ENCODE data around the gene SCMH1. TPM values are rescaled to one million over a fixed set of nuclear protein-coding genes. Genes with fewer than 3 reads are reported as not detected.

Gene SCMH1
- total RNA-seq, 2 donors from 2014 or later = 16.4 to 18.3 TPM

DNA sequence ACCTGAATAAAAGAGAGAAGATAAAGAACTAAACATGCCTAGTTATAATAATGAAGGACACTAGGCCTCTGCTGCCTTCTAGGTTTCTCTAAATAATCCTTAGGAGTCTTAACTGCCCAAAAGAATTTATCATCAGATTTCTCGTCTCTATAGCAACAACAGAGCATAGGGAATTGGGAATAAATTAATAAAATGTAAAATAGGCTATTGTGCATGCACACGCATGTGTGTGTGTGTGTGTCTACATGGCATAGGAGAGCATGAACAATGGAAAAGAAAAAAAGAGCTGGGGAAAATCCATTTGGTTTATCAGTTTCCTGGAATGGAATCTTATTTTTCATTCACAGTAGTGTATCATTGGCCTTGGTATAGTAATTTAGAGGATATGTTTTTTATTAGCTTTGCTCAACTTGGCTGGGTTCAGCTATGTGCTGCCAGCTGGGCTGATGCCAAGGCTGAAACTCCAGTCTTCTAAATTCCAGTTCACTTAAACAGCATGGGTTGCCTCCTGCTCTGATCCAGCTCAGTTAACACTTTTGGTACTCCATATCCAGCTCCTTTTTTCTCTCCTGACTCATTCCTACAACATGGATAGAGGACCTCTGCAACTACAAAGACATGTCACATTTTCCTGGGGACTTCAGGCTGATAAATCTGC, 140.0 kb downstream of the SCMH1 start:
- Mint-ChIP-seq H3K4me1 (peaks cover 2% of the 10 kb centered on the region), H3K9me3 (no peaks in the 10 kb centered on the region)
- TF ChIP-seq, protein P1, sequence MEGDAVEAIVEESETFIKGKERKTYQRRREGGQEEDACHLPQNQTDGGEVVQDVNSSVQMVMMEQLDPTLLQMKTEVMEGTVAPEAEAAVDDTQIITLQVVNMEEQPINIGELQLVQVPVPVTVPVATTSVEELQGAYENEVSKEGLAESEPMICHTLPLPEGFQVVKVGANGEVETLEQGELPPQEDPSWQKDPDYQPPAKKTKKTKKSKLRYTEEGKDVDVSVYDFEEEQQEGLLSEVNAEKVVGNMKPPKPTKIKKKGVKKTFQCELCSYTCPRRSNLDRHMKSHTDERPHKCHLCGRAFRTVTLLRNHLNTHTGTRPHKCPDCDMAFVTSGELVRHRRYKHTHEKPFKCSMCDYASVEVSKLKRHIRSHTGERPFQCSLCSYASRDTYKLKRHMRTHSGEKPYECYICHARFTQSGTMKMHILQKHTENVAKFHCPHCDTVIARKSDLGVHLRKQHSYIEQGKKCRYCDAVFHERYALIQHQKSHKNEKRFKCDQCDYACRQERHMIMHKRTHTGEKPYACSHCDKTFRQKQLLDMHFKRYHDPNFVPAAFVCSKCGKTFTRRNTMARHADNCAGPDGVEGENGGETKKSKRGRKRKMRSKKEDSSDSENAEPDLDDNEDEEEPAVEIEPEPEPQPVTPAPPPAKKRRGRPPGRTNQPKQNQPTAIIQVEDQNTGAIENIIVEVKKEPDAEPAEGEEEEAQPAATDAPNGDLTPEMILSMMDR (conservative IDR thresholded peaks at IDR 0.05) = no peak

DNA sequence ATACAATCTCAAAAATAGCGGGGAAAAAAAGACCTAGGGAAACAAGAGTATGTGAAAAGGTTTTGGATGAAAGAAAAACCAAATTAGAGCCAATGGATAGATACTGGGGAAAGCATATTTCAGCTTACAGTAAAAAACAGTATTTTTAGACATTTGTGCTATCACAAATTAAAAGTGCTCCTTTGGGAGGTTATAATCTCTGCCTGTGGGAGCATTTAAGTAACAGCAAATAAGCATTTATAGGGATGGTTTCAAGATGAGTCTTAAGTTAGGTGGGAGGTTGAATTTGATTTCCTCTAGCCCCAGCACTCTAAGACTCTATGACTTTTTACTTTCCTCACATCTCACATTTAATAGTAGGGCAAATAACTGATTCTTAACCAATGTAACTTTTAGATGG, 141.0 kb downstream of the SCMH1 start:
- H3K36me3 Mint-ChIP-seq (ENCODE audit: low read depth) = no peaks in the 10 kb centered on the region
- Histone ChIP-seq H3K4me1 (ENCODE audit: control insufficient read depth, insufficient read depth, low read length) (no peaks in the 10 kb centered on the region), H3K4me3 (ENCODE audit: low read length) (no peak overlapping the region), H3K36me3 (ENCODE audit: control insufficient read depth, insufficient read depth, low read length) (no peaks in the 10 kb centered on the region), H3K27ac (ENCODE audit: low read depth, low read length) (no peak overlapping the region), H3K9ac (ENCODE audit: extremely low read depth, low read length, poor library complexity, severe bottlenecking) (no peak overlapping the region), H3K27me3 (ENCODE audit: control insufficient read depth, insufficient read depth, low read length, poor library complexity, severe bottlenecking) (no peaks in the 10 kb centered on the region), H3K9me3 (ENCODE audit: control insufficient read depth, low read length) (no peaks in the 10 kb centered on the region)
- H3K9me3 Mint-ChIP-seq = no peaks in the 10 kb centered on the region
- no peak for DNase-seq
- no peak overlapping the region for H3K4me3 Mint-ChIP-seq
- H3K27me3 Mint-ChIP-seq (ENCODE audit: insufficient read depth) = no peaks in the 10 kb centered on the region
- TF ChIP-seq, protein P1 (conservative IDR thresholded peaks at IDR 0.05) = no peak
- H3K27ac Mint-ChIP-seq = no peak overlapping the region
- H3K4me1 Mint-ChIP-seq = peaks cover 2% of the 10 kb centered on the region
- 95 to 100% methylated on average over 1 of the region's 1 CpG for WGBS, 2 experiments (ENCODE audit: insufficient coverage in 1 of 2, insufficient read length in 1 of 2)

More for the DNA sequence above, 140.0 kb downstream of the SCMH1 start:
- Histone ChIP-seq H3K9ac (ENCODE audit: extremely low read depth, low read length, poor library complexity, severe bottlenecking) (no peak overlapping the region), H3K4me1 (ENCODE audit: control insufficient read depth, insufficient read depth, low read length) (no peaks in the 10 kb centered on the region), H3K36me3 (ENCODE audit: control insufficient read depth, insufficient read depth, low read length) (no peaks in the 10 kb centered on the region), H3K9me3 (ENCODE audit: control insufficient read depth, low read length) (no peaks in the 10 kb centered on the region), H3K4me3 (ENCODE audit: low read length) (no peak overlapping the region), H3K27ac (ENCODE audit: low read depth, low read length) (no peak overlapping the region), H3K27me3 (ENCODE audit: control insufficient read depth, insufficient read depth, low read length, poor library complexity, severe bottlenecking) (no peaks in the 10 kb centered on the region)
- Mint-ChIP-seq H3K4me3 (no peak overlapping the region), H3K27ac (no peak overlapping the region), H3K27me3 (ENCODE audit: insufficient read depth) (no peaks in the 10 kb centered on the region), H3K36me3 (ENCODE audit: low read depth) (peaks cover 2% of the 10 kb centered on the region)
- no peak for DNase-seq
- WGBS, 2 experiments (ENCODE audit: insufficient coverage in 1 of 2, insufficient read length in 1 of 2) = 94% methylated on average over 2 of the region's 2 CpGs

DNA sequence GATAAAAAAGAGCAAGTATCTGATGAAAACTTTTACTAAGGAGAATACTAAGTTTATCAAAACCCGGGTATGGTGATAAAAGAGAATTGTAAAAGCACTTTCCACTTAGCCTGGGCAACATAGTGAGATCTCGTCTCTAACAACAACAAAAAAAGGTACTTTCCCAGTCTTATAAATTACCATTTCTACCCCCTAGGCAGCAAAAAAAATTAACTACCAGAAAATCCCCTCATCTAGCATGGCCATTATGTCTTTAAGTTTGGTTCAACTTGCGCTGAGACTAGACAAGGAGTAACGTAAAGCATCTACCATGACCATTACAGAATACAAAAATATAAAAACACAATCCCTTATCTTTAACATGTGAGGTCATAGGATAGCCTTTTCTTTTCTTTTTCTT, 141.9 kb downstream of the SCMH1 start:
- Mint-ChIP-seq H3K27me3 (ENCODE audit: insufficient read depth) (no peaks in the 10 kb centered on the region), H3K27ac (no peak overlapping the region), H3K9me3 (no peaks in the 10 kb centered on the region), H3K36me3 (ENCODE audit: low read depth) (no peaks in the 10 kb centered on the region), H3K4me1 (peaks cover 2% of the 10 kb centered on the region), H3K4me3 (no peak overlapping the region)
- DNase-seq = no peak
- Histone ChIP-seq H3K36me3 (ENCODE audit: control insufficient read depth, insufficient read depth, low read length) (no peaks in the 10 kb centered on the region), H3K27ac (ENCODE audit: low read depth, low read length) (no peak overlapping the region), H3K4me3 (ENCODE audit: low read length) (no peak overlapping the region), H3K9me3 (ENCODE audit: control insufficient read depth, low read length) (no peaks in the 10 kb centered on the region), H3K4me1 (ENCODE audit: control insufficient read depth, insufficient read depth, low read length) (no peaks in the 10 kb centered on the region), H3K9ac (ENCODE audit: extremely low read depth, low read length, poor library complexity, severe bottlenecking) (no peak overlapping the region), H3K27me3 (ENCODE audit: control insufficient read depth, insufficient read depth, low read length, poor library complexity, severe bottlenecking) (no peaks in the 10 kb centered on the region)
- WGBS, 2 experiments (ENCODE audit: insufficient coverage in 1 of 2, insufficient read length in 1 of 2) = 93% methylated on average over 4 of the region's 4 CpGs; no CpG with 5 or more reads in 1 of the 2 experiments
- TF ChIP-seq, protein P1 (conservative IDR thresholded peaks at IDR 0.05) = no peak
